ENCODE data around the gene IMPACT.

IMPACT gene

DNA sequence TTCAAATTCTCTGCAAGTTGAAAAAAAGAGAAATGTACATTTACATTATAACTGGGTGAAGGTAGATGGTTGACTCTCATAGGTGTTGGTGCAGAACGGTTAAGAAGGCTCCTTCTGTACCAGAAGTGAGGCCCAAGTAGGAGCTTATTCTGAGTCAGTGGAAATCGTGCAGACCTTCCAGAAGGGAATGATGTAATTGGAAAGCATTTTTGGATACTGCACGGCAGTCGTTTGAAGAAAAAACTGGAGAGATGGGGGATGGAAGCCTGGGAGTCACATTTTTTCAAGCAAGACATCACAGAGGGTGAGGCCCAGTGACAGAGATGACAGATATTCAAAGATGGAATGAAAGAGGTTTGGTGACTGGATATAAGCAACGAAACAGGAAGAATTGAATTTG lies 73.3 kb downstream of the IMPACT start:
- DNase-seq (ENCODE audit: low read depth), result peak; percentile 7
- no peak overlapping the region for H3K4me3 ChIP-seq (replicated peaks; ENCODE audit: low read depth, low read length)
- TF ChIP-seq, protein P1, sequence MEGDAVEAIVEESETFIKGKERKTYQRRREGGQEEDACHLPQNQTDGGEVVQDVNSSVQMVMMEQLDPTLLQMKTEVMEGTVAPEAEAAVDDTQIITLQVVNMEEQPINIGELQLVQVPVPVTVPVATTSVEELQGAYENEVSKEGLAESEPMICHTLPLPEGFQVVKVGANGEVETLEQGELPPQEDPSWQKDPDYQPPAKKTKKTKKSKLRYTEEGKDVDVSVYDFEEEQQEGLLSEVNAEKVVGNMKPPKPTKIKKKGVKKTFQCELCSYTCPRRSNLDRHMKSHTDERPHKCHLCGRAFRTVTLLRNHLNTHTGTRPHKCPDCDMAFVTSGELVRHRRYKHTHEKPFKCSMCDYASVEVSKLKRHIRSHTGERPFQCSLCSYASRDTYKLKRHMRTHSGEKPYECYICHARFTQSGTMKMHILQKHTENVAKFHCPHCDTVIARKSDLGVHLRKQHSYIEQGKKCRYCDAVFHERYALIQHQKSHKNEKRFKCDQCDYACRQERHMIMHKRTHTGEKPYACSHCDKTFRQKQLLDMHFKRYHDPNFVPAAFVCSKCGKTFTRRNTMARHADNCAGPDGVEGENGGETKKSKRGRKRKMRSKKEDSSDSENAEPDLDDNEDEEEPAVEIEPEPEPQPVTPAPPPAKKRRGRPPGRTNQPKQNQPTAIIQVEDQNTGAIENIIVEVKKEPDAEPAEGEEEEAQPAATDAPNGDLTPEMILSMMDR (IDR thresholded peaks at IDR 0.05; ENCODE audit: low read length, missing control alignments), result no peak

DNA sequence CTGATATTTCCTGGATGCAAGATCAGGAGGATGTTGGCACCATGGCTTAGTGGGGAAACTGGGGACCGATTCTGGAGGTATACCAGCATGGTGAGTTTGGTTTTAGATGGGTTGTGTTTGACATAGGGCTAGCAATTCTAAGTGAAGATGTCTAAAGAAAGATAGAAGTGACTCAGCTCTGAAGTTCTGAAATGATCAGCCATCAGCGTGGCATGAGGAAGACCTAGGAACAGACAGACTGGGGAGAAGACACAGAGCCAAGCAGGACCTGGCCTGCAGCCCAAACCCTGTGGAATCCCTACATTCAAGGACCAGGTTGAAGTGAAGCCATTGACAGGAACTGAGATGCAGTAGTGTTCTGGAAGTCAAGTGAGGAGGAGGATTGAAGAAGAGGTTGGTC lies 73.7 kb downstream of the IMPACT start:
- TF ChIP-seq, protein P1 (IDR thresholded peaks at IDR 0.05; ENCODE audit: low read length, missing control alignments), result no peak
- DNase-seq (ENCODE audit: low read depth), result no peak
- no peak overlapping the region for H3K4me3 ChIP-seq (replicated peaks; ENCODE audit: low read depth, low read length)

DNA sequence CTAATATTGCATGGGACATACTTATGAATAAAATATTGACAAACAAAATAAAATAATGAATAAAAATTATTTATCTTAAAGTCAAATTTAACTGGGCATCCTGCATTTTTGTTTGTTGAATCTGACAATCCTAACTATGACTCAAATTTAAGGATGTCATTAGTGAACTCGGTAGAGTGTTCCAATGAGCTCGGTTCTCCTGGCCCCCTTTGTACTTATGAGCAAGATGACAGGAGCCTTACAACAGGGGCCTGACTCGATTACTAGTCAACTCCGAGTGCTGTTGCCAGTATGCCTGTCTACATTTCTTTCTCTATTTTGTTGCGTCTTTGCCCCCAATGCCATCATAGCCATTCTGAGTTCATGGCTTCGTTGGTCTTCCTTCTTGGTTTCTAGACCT lies 74.3 kb downstream of the IMPACT start:
- TF ChIP-seq, protein P1 (IDR thresholded peaks at IDR 0.05; ENCODE audit: low read length, missing control alignments), result no peak
- no peak for DNase-seq (ENCODE audit: low read depth)
- H3K4me3 ChIP-seq (replicated peaks; ENCODE audit: low read depth, low read length), result no peak overlapping the region

DNA sequence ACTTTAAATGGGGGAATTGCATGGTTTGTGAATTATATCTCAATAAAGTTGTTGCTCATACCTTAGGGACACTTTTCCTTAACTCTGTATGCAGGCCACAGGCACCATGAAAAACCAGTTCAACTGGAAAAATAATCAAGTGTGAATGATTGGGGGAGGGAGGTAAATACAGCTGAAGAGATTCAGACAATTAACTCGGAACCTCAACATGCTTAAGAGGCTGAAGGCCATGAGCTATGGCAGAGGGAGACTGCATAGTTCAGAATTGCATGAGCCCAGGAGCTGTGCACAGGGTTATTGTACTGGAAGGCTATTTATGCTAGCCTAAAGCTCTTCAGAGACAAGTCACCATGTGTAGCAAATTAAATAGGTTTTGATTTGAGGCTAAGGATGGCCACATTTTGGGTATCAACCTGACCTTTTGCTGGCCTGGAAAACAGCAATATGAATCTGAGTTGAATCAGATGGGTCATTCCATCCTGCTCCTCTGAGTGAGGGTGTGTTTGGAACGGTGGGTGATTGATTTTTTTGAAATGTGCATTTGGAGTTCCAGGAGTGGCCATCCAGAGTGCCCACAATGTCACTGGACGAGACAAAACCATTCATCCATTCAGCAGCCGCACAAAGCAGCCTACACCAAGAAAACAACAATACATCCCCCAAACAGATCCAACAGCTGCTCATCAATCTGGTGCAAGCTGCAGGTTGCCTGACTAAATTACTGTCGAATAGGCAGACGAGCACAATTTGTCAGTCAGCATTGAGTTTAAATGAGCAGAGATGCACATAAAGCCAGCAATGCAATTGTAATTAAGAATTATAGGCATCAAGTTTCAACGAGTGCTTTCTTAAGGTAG lies 76.4 kb downstream of the IMPACT start:
- DNase-seq (ENCODE audit: low read depth), result no peak
- H3K4me3 ChIP-seq (replicated peaks; ENCODE audit: low read depth, low read length), result no peak overlapping the region
- TF ChIP-seq, protein P1 (IDR thresholded peaks at IDR 0.05; ENCODE audit: low read length, missing control alignments), result no peak
